Keratinocyte (primary cell): ENCODE results near the gene MEG3. TPM values are rescaled to one million over a fixed set of nuclear protein-coding genes. Genes with fewer than 3 reads are reported as not detected.

Experiments
- DNase-seq: peaks from one replicate; pipeline ENCODE4 v3.0.0-alpha.2; 2011; ENCODE audit warnings: low read depth, missing footprints, low spot score
- FAIRE-seq: peaks from 2 replicates; lab custom pipeline; 2011; peaks lifted over from hg19 to GRCh38; lab: Jason Lieb, UNC
- H2AFZ ChIP-seq: 2 replicates; pipeline ENCODE4 v1.6.0; 2012; ENCODE audit warnings: low read length, control low read depth, inconsistent platforms; ENCODE audit not compliant: control insufficient read depth
- H3K27ac ChIP-seq: 2 replicates; pipeline ENCODE4 v1.5.1; 2011; ENCODE audit warnings: low read length; ENCODE audit not compliant: control insufficient read depth, insufficient read depth
- H3K27me3 ChIP-seq: 3 replicates; pipeline ENCODE4 v1.6.0; 2011; ENCODE audit warnings: low read length; ENCODE audit not compliant: control insufficient read depth, insufficient read depth; ENCODE audit errors: extremely low read depth
- H3K36me3 ChIP-seq, 2 experiments: 2 replicates in 1 of 2; 3 replicates in 1 of 2; pipeline ENCODE4 v1.5.1; 2011; ENCODE audit warnings: low read length in 2 of 2, mild to moderate bottlenecking in 1 of 2; ENCODE audit not compliant: control insufficient read depth in 2 of 2, insufficient read depth in 2 of 2; ENCODE audit errors: extremely low read depth in 1 of 2
- H3K4me1 ChIP-seq: 3 replicates; pipeline ENCODE4 v1.5.1; 2011; ENCODE audit warnings: low read length; ENCODE audit not compliant: control insufficient read depth, insufficient read depth; ENCODE audit errors: extremely low read depth
- H3K4me2 ChIP-seq: 3 replicates; pipeline ENCODE4 v1.6.0; 2011; ENCODE audit warnings: low read depth, low read length; ENCODE audit not compliant: control insufficient read depth, insufficient read depth; ENCODE audit errors: extremely low read depth
- H3K4me3 ChIP-seq, 3 experiments: fragments of 200-600 bp in 1 of 3; sonication (generic) in 1 of 3; 2 replicates in 2 of 3; 3 replicates in 1 of 3; pipeline ENCODE4 v1.5.1; 2011 to 2016; ENCODE audit warnings: low read length in 3 of 3, mild to moderate bottlenecking in 3 of 3, control low read depth in 2 of 3, inconsistent platforms in 1 of 3, low read depth in 1 of 3, mixed read lengths in 1 of 3, mixed run types in 1 of 3, moderate library complexity in 1 of 3; ENCODE audit not compliant: control insufficient read depth in 2 of 3, insufficient read depth in 2 of 3; ENCODE audit errors: extremely low read depth in 1 of 3
- H3K79me2 ChIP-seq: 2 replicates; pipeline ENCODE4 v1.6.0; 2012; ENCODE audit warnings: low read length; ENCODE audit not compliant: control insufficient read depth, insufficient read depth
- H3K9ac ChIP-seq: 3 replicates; pipeline ENCODE4 v1.6.0; 2011; ENCODE audit warnings: low read length; ENCODE audit not compliant: control insufficient read depth, insufficient read depth; ENCODE audit errors: extremely low read depth
- H3K9me1 ChIP-seq: 3 replicates; pipeline ENCODE4 v1.6.0; 2011; ENCODE audit warnings: low read length; ENCODE audit not compliant: control insufficient read depth, insufficient read depth; ENCODE audit errors: extremely low read depth
- H3K9me3 ChIP-seq: 2 replicates; pipeline ENCODE4 v1.5.1; 2012; ENCODE audit warnings: low read depth, low read length; ENCODE audit not compliant: control insufficient read depth
- H4K20me1 ChIP-seq: 3 replicates; pipeline ENCODE4 v1.6.0; 2011; ENCODE audit warnings: low read length; ENCODE audit not compliant: control insufficient read depth, insufficient read depth; ENCODE audit errors: extremely low read depth
- EZH2 ChIP-seq: IDR thresholded peaks from one replicate; pipeline ENCODE4 v1.6.1; 2012; ENCODE audit warnings: inconsistent platforms, mild to moderate bottlenecking, low read length, moderate library complexity
- dilution Hi-C: fragments of 300-500 bp; cut with MboI; formaldehyde crosslinking; loops from one replicate; pipeline ENCODE4 v1.7.0; 2020; ENCODE audit warnings: low sequenced_read_pairs; ENCODE audit not compliant: extremely low pct_ligation_motif_present
- polyA plus RNA-seq, 5 experiments: library from polyadenylated mRNA; depleted of rRNA in 3 of 5; stranded (reverse) in 3 of 5; stranded (forward) in 1 of 5; unstranded in 1 of 5; fragments of >200 nt; gene quantifications; 1 replicate in 1 of 5; 2 replicates in 3 of 5; 3 replicates in 1 of 5; pipeline versions ENCODE4 v1.2.1 to v1.2.3, GENCODE V29; 2011 to 2012; ENCODE audit warnings: missing spikeins in 2 of 5, low read depth in 1 of 5, low replicate concordance in 1 of 5
- TF ChIP-seq, protein P1 (sequence below), 3 experiments: IDR thresholded peaks in 1 of 3; conservative IDR thresholded peaks in 1 of 3; optimal IDR thresholded peaks in 1 of 3; 2 replicates in 2 of 3; 3 replicates in 1 of 3; pipeline versions ENCODE3 to v1.5.1; 2011; ENCODE audit warnings: low read length in 3 of 3, mild to moderate bottlenecking in 3 of 3, moderate library complexity in 2 of 3, control low read depth in 1 of 3, inconsistent platforms in 1 of 3; ENCODE audit not compliant: insufficient read depth in 2 of 3; ENCODE audit errors: extremely low read depth in 1 of 3

MEG3 gene
- polyA plus RNA-seq, 1 donor (not counting 4 experiments of a cell fraction or from before 2014, with no cell fraction given): 5.6 TPM

DNA sequence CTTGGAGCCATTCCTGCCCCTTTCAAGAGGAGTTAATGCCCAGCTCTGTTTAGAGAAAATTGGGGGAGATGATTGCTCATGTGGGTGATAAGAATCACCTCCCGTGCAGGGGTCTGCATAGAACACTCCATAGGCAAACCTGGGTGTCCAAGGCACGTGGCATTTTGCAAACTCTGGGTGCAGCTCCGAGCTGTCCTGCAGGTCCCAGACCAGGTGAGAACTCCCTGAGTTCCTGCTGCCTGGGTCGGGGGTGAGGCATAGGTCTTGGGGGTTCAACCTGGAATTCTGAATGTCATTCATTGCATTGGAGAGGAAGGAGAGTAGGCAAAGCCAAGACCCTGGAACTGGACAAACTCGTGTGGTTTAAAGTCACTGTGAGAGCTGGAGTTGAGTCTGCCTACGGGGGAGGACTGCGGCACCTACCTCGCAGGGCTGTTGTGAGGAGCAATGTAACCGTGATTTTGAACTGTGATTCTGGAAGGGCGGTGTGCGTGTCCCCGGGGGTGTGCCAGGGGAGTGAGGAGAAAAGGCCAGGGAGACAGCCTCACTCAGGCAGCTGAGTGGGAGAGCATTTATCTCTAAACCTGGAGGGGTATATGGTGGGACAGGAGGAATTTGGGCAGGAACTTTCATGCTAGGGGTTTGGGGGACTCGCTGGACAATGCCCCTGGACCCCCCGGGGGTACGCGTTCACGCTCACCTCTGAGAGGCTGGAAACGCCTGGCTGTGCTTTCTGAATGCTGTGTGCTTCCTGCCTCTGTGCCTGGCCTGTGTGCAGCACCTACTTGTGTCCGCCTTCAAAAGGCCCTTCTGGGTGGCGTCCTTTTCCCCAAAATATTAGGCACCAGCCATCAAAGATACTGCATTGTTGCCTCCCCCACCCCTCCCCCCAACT lies 30.4 kb downstream of the MEG3 start:
- Histone ChIP-seq H3K4me2 (no peak overlapping the region), H3K4me1 (no peaks in the 10 kb centered on the region), H3K36me3 (no peaks in the 10 kb centered on the region), H3K27ac (no peak overlapping the region), H2AFZ (no peak overlapping the region), H3K27me3 (no peaks in the 10 kb centered on the region), H3K9ac (no peak overlapping the region), H3K4me3 (no peak overlapping the region), H3K79me2 (no peaks in the 10 kb centered on the region), H3K9me1 (no peaks in the 10 kb centered on the region), H3K9me3 (no peaks in the 10 kb centered on the region), H4K20me1 (no peaks in the 10 kb centered on the region)
- TF ChIP-seq EZH2: no peak
- TF ChIP-seq, protein P1, sequence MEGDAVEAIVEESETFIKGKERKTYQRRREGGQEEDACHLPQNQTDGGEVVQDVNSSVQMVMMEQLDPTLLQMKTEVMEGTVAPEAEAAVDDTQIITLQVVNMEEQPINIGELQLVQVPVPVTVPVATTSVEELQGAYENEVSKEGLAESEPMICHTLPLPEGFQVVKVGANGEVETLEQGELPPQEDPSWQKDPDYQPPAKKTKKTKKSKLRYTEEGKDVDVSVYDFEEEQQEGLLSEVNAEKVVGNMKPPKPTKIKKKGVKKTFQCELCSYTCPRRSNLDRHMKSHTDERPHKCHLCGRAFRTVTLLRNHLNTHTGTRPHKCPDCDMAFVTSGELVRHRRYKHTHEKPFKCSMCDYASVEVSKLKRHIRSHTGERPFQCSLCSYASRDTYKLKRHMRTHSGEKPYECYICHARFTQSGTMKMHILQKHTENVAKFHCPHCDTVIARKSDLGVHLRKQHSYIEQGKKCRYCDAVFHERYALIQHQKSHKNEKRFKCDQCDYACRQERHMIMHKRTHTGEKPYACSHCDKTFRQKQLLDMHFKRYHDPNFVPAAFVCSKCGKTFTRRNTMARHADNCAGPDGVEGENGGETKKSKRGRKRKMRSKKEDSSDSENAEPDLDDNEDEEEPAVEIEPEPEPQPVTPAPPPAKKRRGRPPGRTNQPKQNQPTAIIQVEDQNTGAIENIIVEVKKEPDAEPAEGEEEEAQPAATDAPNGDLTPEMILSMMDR (optimal IDR thresholded peaks at IDR 0.05 in 1 of 3, IDR thresholded peaks at IDR 0.05 in 1 of 3, conservative IDR thresholded peaks at IDR 0.05 in 1 of 3; ENCODE audit: extremely low read depth in 1 of 3, insufficient read depth in 2 of 3, low read length in 3 of 3): no peak
- no peak for FAIRE-seq
- no peak for DNase-seq
- dilution Hi-C loops: no loop called here

DNA sequence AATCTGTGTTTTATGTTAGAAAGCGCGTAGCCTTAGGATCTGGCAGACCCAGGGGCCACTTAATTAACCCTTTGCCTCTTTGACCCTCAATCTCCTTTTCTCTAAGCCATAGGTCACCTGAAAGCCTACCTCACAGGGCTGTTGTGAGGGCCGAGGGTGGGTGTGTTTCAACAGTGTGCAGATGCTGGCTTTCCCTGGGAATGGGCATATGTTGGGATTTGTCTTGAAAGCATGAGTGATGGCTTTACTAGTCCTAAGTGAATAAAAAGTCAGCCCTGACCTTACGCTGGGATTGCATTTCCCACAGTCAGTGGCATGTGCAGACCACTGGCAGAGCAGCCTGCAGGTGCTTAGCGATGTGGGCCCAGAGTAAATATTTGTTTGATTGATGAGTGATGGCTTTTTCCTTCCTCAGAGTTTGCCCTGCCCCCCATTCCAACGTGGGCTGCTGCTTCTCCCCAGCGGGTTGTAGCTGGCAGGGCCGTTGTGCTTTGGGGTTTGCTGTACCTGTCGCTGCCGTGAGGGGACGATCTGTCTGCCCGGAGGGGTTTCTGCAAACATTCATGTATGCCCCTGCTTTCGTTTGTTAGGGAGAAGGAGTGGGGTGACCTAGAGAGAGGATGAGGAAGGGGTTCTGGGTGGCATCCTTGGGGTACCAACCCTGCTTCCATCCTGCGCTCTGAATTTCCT lies 31.5 kb downstream of the MEG3 start:
- H2AFZ ChIP-seq: no peak overlapping the region
- H4K20me1 ChIP-seq: no peaks in the 10 kb centered on the region
- no peak overlapping the region for H3K4me2 ChIP-seq
- dilution Hi-C loops: no loop called here
- H3K27ac ChIP-seq: no peak overlapping the region
- DNase-seq (no peak), FAIRE-seq (no peak)
- H3K4me3 ChIP-seq: no peak overlapping the region
- H3K9ac ChIP-seq: no peak overlapping the region
- no peaks in the 10 kb centered on the region for H3K4me1 ChIP-seq
- no peaks in the 10 kb centered on the region for H3K79me2 ChIP-seq
- no peaks in the 10 kb centered on the region for H3K9me1 ChIP-seq
- TF ChIP-seq, protein P1 (optimal IDR thresholded peaks at IDR 0.05 in 1 of 3, IDR thresholded peaks at IDR 0.05 in 1 of 3, conservative IDR thresholded peaks at IDR 0.05 in 1 of 3; ENCODE audit: extremely low read depth in 1 of 3, insufficient read depth in 2 of 3, low read length in 3 of 3): no peak
- TF ChIP-seq EZH2: no peak
- no peaks in the 10 kb centered on the region for H3K27me3 ChIP-seq
- H3K36me3 ChIP-seq: no peaks in the 10 kb centered on the region
- H3K9me3 ChIP-seq: no peaks in the 10 kb centered on the region
